AG20443 (cell line): ENCODE data around the gene SLCO2A1.

ENCODE experiments used
- DNase-seq: peaks from one replicate; pipeline ENCODE4 v3.0.0; 2012; ENCODE audit warnings: low spot score, mixed read lengths

The SLCO2A1 gene

GRCh38 chr3:133933097-133934024 lies 96.4 kb downstream of the SLCO2A1 start:
- DNase-seq = no peak

- DNase-seq = no peak
Observed at GRCh38 chr3:133932009-133932408, 97.7 kb downstream of the SLCO2A1 start.

GRCh38 chr3:133931084-133931483 lies 98.6 kb downstream of the SLCO2A1 start:
- no peak for DNase-seq

GRCh38 chr3:133930341-133930933 lies 99.3 kb downstream of the SLCO2A1 start:
- peak; percentile 74 for DNase-seq

- DNase-seq = no peak
Observed at GRCh38 chr3:133928903-133929607, 100.7 kb downstream of the SLCO2A1 start.

GRCh38 chr3:133928136-133928893 lies 101.4 kb downstream of the SLCO2A1 start:
- DNase-seq = no peak

- peak; percentile 92 for DNase-seq
Observed at GRCh38 chr3:133927540-133928066, 102.1 kb downstream of the SLCO2A1 start.

- DNase-seq = no peak
Observed at GRCh38 chr3:133926736-133927539, 102.8 kb downstream of the SLCO2A1 start.

- no peak for DNase-seq
Observed at GRCh38 chr3:133925960-133926735, 103.6 kb downstream of the SLCO2A1 start.

- no peak for DNase-seq
Observed at GRCh38 chr3:133924041-133924440, 105.7 kb downstream of the SLCO2A1 start.

GRCh38 chr3:133921592-133921991 lies 108.1 kb downstream of the SLCO2A1 start:
- DNase-seq = no peak

- no peak for DNase-seq
Observed at GRCh38 chr3:133917144-133917543, 112.6 kb downstream of the SLCO2A1 start.

GRCh38 chr3:133915685-133916658 lies 113.8 kb downstream of the SLCO2A1 start:
- DNase-seq = no peak

GRCh38 chr3:133914839-133915600 lies 114.7 kb downstream of the SLCO2A1 start:
- no peak for DNase-seq

- no peak for DNase-seq
Observed at GRCh38 chr3:133910422-133910821, 119.3 kb downstream of the SLCO2A1 start.

GRCh38 chr3:133905376-133905775 lies 124.3 kb downstream of the SLCO2A1 start:
- no peak for DNase-seq

- DNase-seq = no peak
Observed at GRCh38 chr3:133901847-133902246, 127.9 kb downstream of the SLCO2A1 start.

GRCh38 chr3:133901083-133901482 lies 128.6 kb downstream of the SLCO2A1 start:
- DNase-seq = no peak
